GM23248 (cell line): ENCODE results near the gene LGALS1. TPM values are rescaled to one million over a fixed set of nuclear protein-coding genes. Genes with fewer than 3 reads are reported as not detected.

Source experiments
- DNase-seq: peaks from one replicate; pipeline ENCODE4 v3.0.0-alpha.2; 2015
- H2AFZ ChIP-seq: fragments of 200-600 bp; sonication (generic); 2 replicates; pipeline ENCODE4 v1.6.1; 2016; ENCODE audit warnings: antibody characterized with exemption
- H3F3A ChIP-seq: fragments of 200-600 bp; sonication (generic); 2 replicates; pipeline ENCODE4 v1.6.1; 2016; ENCODE audit warnings: mild to moderate bottlenecking, antibody characterized with exemption, mixed run types; ENCODE audit not compliant: insufficient read depth
- H3K27ac ChIP-seq: fragments of 200-600 bp; sonication (generic); 2 replicates; pipeline ENCODE4 v1.5.1; 2016; ENCODE audit warnings: mild to moderate bottlenecking
- H3K27me3 ChIP-seq: fragments of 200-600 bp; sonication (generic); replicated peaks from 2 replicates; pipeline ENCODE4 v1.6.1; 2016; ENCODE audit warnings: mild to moderate bottlenecking; ENCODE audit not compliant: insufficient read depth
- H3K36me3 ChIP-seq: fragments of 200-600 bp; sonication (generic); 2 replicates; pipeline ENCODE4 v1.6.1; 2016; ENCODE audit warnings: low read depth, mild to moderate bottlenecking
- H3K4me1 ChIP-seq: fragments of 200-600 bp; sonication (generic); 2 replicates; pipeline ENCODE4 v1.6.1; 2016; ENCODE audit warnings: mild to moderate bottlenecking; ENCODE audit not compliant: insufficient read depth
- H3K4me2 ChIP-seq: fragments of 200-600 bp; sonication (generic); one replicate; pipeline ENCODE4 v1.6.1; 2016; ENCODE audit warnings: mild to moderate bottlenecking; ENCODE audit not compliant: unreplicated experiment
- H3K4me3 ChIP-seq: fragments of 200-600 bp; sonication (generic); 2 replicates; pipeline ENCODE4 v1.5.1; 2016; ENCODE audit warnings: mild to moderate bottlenecking
- H3K79me2 ChIP-seq: fragments of 200-600 bp; sonication (generic); 2 replicates; pipeline ENCODE4 v1.6.1; 2016; ENCODE audit warnings: mild to moderate bottlenecking; ENCODE audit not compliant: insufficient read depth
- H3K9ac ChIP-seq: fragments of 200-600 bp; sonication (generic); 2 replicates; pipeline ENCODE4 v1.6.1; 2016; ENCODE audit warnings: mild to moderate bottlenecking
- H3K9me2 ChIP-seq: fragments of 200-600 bp; sonication (generic); 2 replicates; pipeline ENCODE4 v1.6.1; 2016; ENCODE audit warnings: mixed run types, mild to moderate bottlenecking, moderate library complexity; ENCODE audit not compliant: insufficient read depth
- H3K9me3 ChIP-seq: fragments of 200-600 bp; sonication (generic); one replicate; pipeline ENCODE4 v1.6.1; 2017; ENCODE audit warnings: low read depth
- H4K20me1 ChIP-seq: fragments of 200-600 bp; sonication (generic); 2 replicates; pipeline ENCODE4 v1.6.0; 2016; ENCODE audit not compliant: insufficient read depth
- EZH2 ChIP-seq: fragments of 200-600 bp; sonication (generic); IDR thresholded peaks from 2 replicates; pipeline ENCODE4 v1.6.1; 2018; ENCODE audit warnings: antibody characterized with exemption, mild to moderate bottlenecking; ENCODE audit not compliant: insufficient read depth, poor library complexity, severe bottlenecking
- EZH2phosphoT487 ChIP-seq: fragments of 200-600 bp; sonication (generic); IDR thresholded peaks from 2 replicates; pipeline ENCODE4 v1.6.1; 2018; ENCODE audit warnings: antibody characterized with exemption, moderate library complexity, mild to moderate bottlenecking, low read depth; ENCODE audit not compliant: insufficient read depth
- WGBS, 2 experiments: methylation state at CpG; one replicate each; pipeline ENCODE4 v1.1.6; 2015 to 2017; ENCODE audit warnings: low lambda C conversion rate in 2 of 2, low coverage in 1 of 2; ENCODE audit errors: missing lambda C conversion rate in 2 of 2; 5-methylcytosine and 5-hydroxymethylcytosine counted together
- in situ Hi-C: fragments of 300-500 bp; cut with MboI; formaldehyde crosslinking; loops from 2 replicates; pipeline ENCODE4 v1.15.0; 2020
- polyA plus RNA-seq: library from polyadenylated mRNA; unstranded; fragments of >200 nt; fragmentation: Nextera tagmentation; extraction: Ambion mirVana; gene quantifications from 2 replicates; pipeline ENCODE4 v1.2.1, GENCODE V29; 2016
- total RNA-seq: library from RNA; depleted of rRNA; stranded (reverse); fragments of >200 nt; shearing (Covaris generic); gene quantifications from 2 replicates; pipeline ENCODE4 v1.2.3, GENCODE V29; 2014

Gene LGALS1
- total and polyA plus RNA-seq, 2 experiments from 2014 or later: 5,290 to 6,984 TPM

- DNase-seq: peak; percentile 99
- Histone ChIP-seq H4K20me1 (peaks cover 8% of the 10 kb centered on the region; the same call in 1 of the 2 replicates), H3K27ac (peak overlapping the region; percentile 82), H3K9me3 (no peaks in the 10 kb centered on the region), H3K27me3 (no peaks in the 10 kb centered on the region), H3K79me2 (peaks cover 33% of the 10 kb centered on the region), H3K4me1 (peaks cover 14% of the 10 kb centered on the region), H3K9me2 (no peaks in the 10 kb centered on the region), H3K4me2 (peak overlapping the region; percentile 100), H3K9ac (peak overlapping the region; percentile 85), H3K4me3 (peak overlapping the region; percentile 89), H3K36me3 (peaks cover 19% of the 10 kb centered on the region), H2AFZ (no peak overlapping the region), H3F3A (peaks cover 38% of the 10 kb centered on the region)
- in situ Hi-C loops: no loop called here
- 1% methylated on average over 19 to 35 of the region's 42 CpGs for WGBS, 2 experiments
- no peak for TF ChIP-seq EZH2
- no peak for TF ChIP-seq EZH2phosphoT487
Observed at GRCh38 chr22:37676736-37677492, 1.5 kb downstream of the LGALS1 start.

DNA sequence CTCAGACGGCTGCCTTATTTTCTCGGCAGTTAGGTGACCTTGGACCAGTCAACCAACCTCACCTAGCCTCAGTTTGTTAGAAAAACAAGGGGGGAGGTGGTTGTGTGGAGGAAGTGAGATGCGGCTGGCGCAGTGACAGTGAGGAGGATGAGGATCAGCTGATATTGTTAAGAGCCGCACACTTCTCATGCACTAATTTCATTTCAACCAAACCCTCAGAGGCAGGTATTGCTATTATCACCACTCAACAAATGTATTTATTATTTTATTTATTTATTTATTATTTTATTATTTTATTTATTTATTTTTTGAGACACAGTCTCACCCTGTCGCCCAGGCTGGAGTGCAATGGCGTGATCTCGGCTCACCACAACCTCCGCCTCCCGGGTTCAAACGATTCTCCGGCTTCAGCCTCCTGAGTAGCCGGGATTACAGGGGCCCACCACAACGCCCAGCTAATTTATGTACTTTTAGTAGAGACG lies 2.1 kb downstream of the LGALS1 start:
- TF ChIP-seq EZH2: no peak
- TF ChIP-seq EZH2phosphoT487: no peak
- peak overlapping the region; percentile 82 for H3K27ac ChIP-seq
- no peak overlapping the region for H2AFZ ChIP-seq
- peaks cover 8% of the 10 kb centered on the region; the same call in 1 of the 2 replicates for H4K20me1 ChIP-seq
- peak overlapping the region; percentile 100 for H3K4me2 ChIP-seq
- H3F3A ChIP-seq: peaks cover 38% of the 10 kb centered on the region
- peak overlapping the region; percentile 85 for H3K9ac ChIP-seq
- in situ Hi-C loops: no loop called here
- DNase-seq: no peak
- H3K4me3 ChIP-seq: peak overlapping the region; percentile 89
- H3K9me3 ChIP-seq: no peaks in the 10 kb centered on the region
- no peaks in the 10 kb centered on the region for H3K27me3 ChIP-seq
- WGBS, 2 experiments: 30 to 33% methylated on average over 15 of the region's 15 CpGs
- H3K79me2 ChIP-seq: peaks cover 33% of the 10 kb centered on the region
- H3K36me3 ChIP-seq: peaks cover 19% of the 10 kb centered on the region
- H3K9me2 ChIP-seq: no peaks in the 10 kb centered on the region
- peaks cover 14% of the 10 kb centered on the region for H3K4me1 ChIP-seq

DNA sequence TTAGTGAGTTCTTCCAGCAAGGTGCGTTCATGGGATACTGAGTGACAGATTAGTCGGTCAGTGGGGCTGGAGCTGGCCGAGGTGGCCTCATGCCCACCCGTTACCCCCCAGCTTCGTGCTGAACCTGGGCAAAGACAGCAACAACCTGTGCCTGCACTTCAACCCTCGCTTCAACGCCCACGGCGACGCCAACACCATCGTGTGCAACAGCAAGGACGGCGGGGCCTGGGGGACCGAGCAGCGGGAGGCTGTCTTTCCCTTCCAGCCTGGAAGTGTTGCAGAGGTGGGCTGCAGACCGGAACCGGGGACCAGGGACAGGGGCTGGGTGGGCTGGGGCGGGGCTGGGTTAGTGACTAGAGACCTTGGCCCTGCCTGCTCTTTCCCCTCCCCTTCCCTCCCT lies 2.9 kb downstream of the LGALS1 start:
- Histone ChIP-seq H3K36me3 (peaks cover 19% of the 10 kb centered on the region), H2AFZ (no peak overlapping the region), H4K20me1 (peaks cover 8% of the 10 kb centered on the region; the same call in 1 of the 2 replicates), H3K9ac (peak overlapping the region; percentile 85), H3F3A (peaks cover 38% of the 10 kb centered on the region), H3K27me3 (no peaks in the 10 kb centered on the region), H3K9me2 (no peaks in the 10 kb centered on the region), H3K79me2 (peaks cover 33% of the 10 kb centered on the region), H3K4me2 (peak overlapping the region; percentile 100), H3K27ac (peak overlapping the region; percentile 82; the same call in 1 of the 2 replicates), H3K4me1 (peaks cover 14% of the 10 kb centered on the region), H3K9me3 (no peaks in the 10 kb centered on the region), H3K4me3 (peak overlapping the region; percentile 89)
- in situ Hi-C loops: no loop called here
- WGBS, 2 experiments: 52 to 56% methylated on average over 16 to 18 of the region's 18 CpGs
- TF ChIP-seq EZH2 (no peak), EZH2phosphoT487 (no peak)
- DNase-seq: no peak

DNA sequence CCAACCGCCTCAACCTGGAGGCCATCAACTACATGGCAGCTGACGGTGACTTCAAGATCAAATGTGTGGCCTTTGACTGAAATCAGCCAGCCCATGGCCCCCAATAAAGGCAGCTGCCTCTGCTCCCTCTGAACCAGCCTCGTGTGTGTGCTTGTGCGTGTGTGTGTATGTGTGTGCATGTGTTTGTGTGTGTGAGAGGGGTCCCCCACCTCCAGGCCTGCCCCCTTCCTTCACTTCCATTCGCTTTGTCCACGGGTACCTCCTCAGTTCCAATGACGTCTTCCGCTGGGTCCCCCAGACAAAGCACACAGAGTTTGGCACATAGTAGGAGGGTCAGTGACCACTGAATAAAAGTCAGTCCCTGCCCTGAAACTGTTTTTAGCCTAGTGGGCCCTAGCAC lies 4.2 kb downstream of the LGALS1 start:
- H2AFZ ChIP-seq: no peak overlapping the region
- peaks cover 19% of the 10 kb centered on the region for H3K36me3 ChIP-seq
- 55 to 61% methylated on average over 8 of the region's 8 CpGs for WGBS, 2 experiments
- peaks cover 33% of the 10 kb centered on the region for H3K79me2 ChIP-seq
- H4K20me1 ChIP-seq: peaks cover 8% of the 10 kb centered on the region; the same call in 1 of the 2 replicates
- no peaks in the 10 kb centered on the region for H3K9me2 ChIP-seq
- H3K4me3 ChIP-seq: no peak overlapping the region
- H3K27ac ChIP-seq: peak overlapping the region; percentile 82
- peak overlapping the region; percentile 85; the same call in 1 of the 2 replicates for H3K9ac ChIP-seq
- TF ChIP-seq EZH2 (no peak), EZH2phosphoT487 (no peak)
- in situ Hi-C loops: no loop called here
- no peak for DNase-seq
- no peaks in the 10 kb centered on the region for H3K27me3 ChIP-seq
- H3K4me1 ChIP-seq: peaks cover 7% of the 10 kb centered on the region
- peaks cover 32% of the 10 kb centered on the region for H3F3A ChIP-seq
- no peak overlapping the region for H3K4me2 ChIP-seq
- H3K9me3 ChIP-seq: no peaks in the 10 kb centered on the region
